ENCODE measurements around the gene C6orf89. TPM values are rescaled to one million over a fixed set of nuclear protein-coding genes. Genes with fewer than 3 reads are reported as not detected.
A peak's percentile ranks its signal among the peaks of the same experiment; 100 is the strongest.

C6orf89 gene
- total and polyA plus RNA-seq, 2 of the 8 experiments (the other 6 are each of a cell fraction or from before 2014, with no cell fraction given) = 4.6 to 12.3 TPM

DNA sequence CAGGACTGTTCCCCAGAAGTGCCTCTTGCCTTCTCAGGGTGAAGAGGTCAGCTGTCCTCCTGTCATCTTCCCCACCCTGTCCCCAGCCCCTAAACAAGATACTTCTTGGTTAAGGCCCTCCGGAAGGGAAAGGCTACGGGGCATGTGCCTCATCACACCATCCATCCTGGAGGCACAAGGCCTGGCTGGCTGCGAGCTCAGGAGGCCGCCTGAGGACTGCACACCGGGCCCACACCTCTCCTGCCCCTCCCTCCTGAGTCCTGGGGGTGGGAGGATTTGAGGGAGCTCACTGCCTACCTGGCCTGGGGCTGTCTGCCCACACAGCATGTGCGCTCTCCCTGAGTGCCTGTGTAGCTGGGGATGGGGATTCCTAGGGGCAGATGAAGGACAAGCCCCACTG is 78.6 kb downstream of the C6orf89 start:
- H3K18ac ChIP-seq (ENCODE audit: extremely low read depth, low read length) = no peak overlapping the region
- no peak for TF ChIP-seq GTF2F1 (IDR thresholded peaks at IDR 0.05; ENCODE audit: borderline replicate concordance, low read depth, low read length)
- TF ChIP-seq HDAC2 (IDR thresholded peaks at IDR 0.05; ENCODE audit: borderline replicate concordance in 1 of 2, low read depth in 2 of 2, low read length in 2 of 2) = no peak
- no peak for TF ChIP-seq ATF2 (IDR thresholded peaks at IDR 0.05; ENCODE audit: low read length)
- TF ChIP-seq EZH2 (IDR thresholded peaks at IDR 0.05; ENCODE audit: low read depth, low read length, severe bottlenecking) = no peak
- no peak for TF ChIP-seq CHD1 (IDR thresholded peaks at IDR 0.05; ENCODE audit: low read depth, low read length)
- no peak for TF ChIP-seq JUN (IDR thresholded peaks at IDR 0.05; ENCODE audit: low read depth, low read length)
- TF ChIP-seq RAD21 (IDR thresholded peaks at IDR 0.05 in 1 of 2, conservative IDR thresholded peaks at IDR 0.05 in 1 of 2; ENCODE audit: low read depth in 2 of 2, low read length in 2 of 2) = no peak
- TF ChIP-seq TAF7 (optimal IDR thresholded peaks at IDR 0.05; ENCODE audit: borderline replicate concordance, low read depth, low read length) = no peak
- TF ChIP-seq SP2 (IDR thresholded peaks at IDR 0.05; ENCODE audit: low read length) = no peak
- TF ChIP-seq CREB1 (IDR thresholded peaks at IDR 0.05) = no peak
- no peak for TF ChIP-seq POU5F1 (IDR thresholded peaks at IDR 0.05; ENCODE audit: low read depth, low read length)

More for the DNA sequence above, 78.6 kb downstream of the C6orf89 start:
- Histone ChIP-seq H4K20me1 (replicated peaks in 1 of 2; ENCODE audit: control insufficient read depth in 1 of 2, insufficient read depth in 2 of 2, low read length in 2 of 2) (peaks cover 0 to 4% of the 10 kb centered on the region in 2 experiments), H3K9me3 (ENCODE audit: insufficient read depth in 2 of 2, low read depth in 1 of 2, low read length in 1 of 2) (no peaks in the 10 kb centered on the region), H3K23ac (ENCODE audit: insufficient read length) (no peak overlapping the region), H3K9ac (replicated peaks in 1 of 4; ENCODE audit: extremely low read depth in 1 of 4, low read depth in 3 of 4, low read length in 3 of 4) (no peak overlapping the region), H2BK5ac (ENCODE audit: low read depth, low read length) (peak overlapping the region; percentile 44; the same call in 1 of the 2 replicates), H2AFZ (ENCODE audit: low read length) (no peak overlapping the region), H3K4me1 (replicated peaks in 1 of 4; ENCODE audit: control insufficient read depth in 3 of 4, insufficient read depth in 4 of 4, low read length in 3 of 4) (peaks cover 0 to 8% (median 5%) of the 10 kb centered on the region in 4 experiments; a peak in 5 of 7 replicates), H3K36me3 (ENCODE audit: control insufficient read depth in 2 of 4, insufficient read depth in 4 of 4, low read length in 3 of 4) (peaks cover 3 to 20% (median 16%) of the 10 kb centered on the region in 4 experiments; a peak in 7 of 8 replicates), H3K27ac (ENCODE audit: low read depth, low read length) (no peak overlapping the region), H2BK20ac (ENCODE audit: low read length) (no peak overlapping the region), H2BK15ac (ENCODE audit: low read length) (no peak overlapping the region; the same call in 1 of the 2 replicates), H2AK5ac (ENCODE audit: low read depth, low read length) (no peak overlapping the region), H3K4me3 (ENCODE audit: extremely low read depth in 1 of 4, insufficient read depth in 2 of 4, low read depth in 3 of 4, low read length in 4 of 4) (no peak overlapping the region), H4K91ac (replicated peaks; ENCODE audit: insufficient read length, low read length) (no peak overlapping the region), H3K23me2 (ENCODE audit: low read depth, low read length) (no peaks in the 10 kb centered on the region), H3K4me2 (ENCODE audit: insufficient read depth in 1 of 2, low read depth in 2 of 2, low read length in 2 of 2) (no peak overlapping the region), H3K14ac (ENCODE audit: insufficient read length) (no peak overlapping the region), H4K8ac (ENCODE audit: extremely low read depth, insufficient read depth, low read length) (no peak overlapping the region; the same call in 1 of the 2 replicates), H3K79me1 (ENCODE audit: low read depth, low read length) (no peaks in the 10 kb centered on the region), H2BK12ac (ENCODE audit: low read depth, low read length) (0 out of 2 replicates have a peak overlapping the region, but pooled peaks have one; percentile 27), H3K27me3 (replicated peaks in 1 of 4; ENCODE audit: control insufficient read depth in 3 of 4, extremely low read depth in 1 of 4, insufficient read depth in 3 of 4, low read length in 3 of 4) (no peaks in the 10 kb centered on the region), H2BK120ac (replicated peaks; ENCODE audit: low read depth, low read length) (no peak overlapping the region), H3K56ac (replicated peaks; ENCODE audit: insufficient read length, low read depth, low read length) (no peak overlapping the region), H4K5ac (ENCODE audit: insufficient read length, low read depth, low read length) (no peak overlapping the region), H3K79me2 (ENCODE audit: control insufficient read depth in 1 of 2, insufficient read depth in 2 of 2, low read length in 2 of 2) (no peaks in the 10 kb centered on the region), H3K4ac (replicated peaks; ENCODE audit: insufficient read length, low read depth, low read length) (no peak overlapping the region)
- ChIA-PET CTCF (ENCODE audit: partially characterized antibody) (interaction anchor here (0.8 to 3.1 kb wide), 10 partner anchors 12 to 205 kb away, joined by 3 to 12 read pairs (median 4); no protein-coding TSS in a partner anchor), POLR2A (ENCODE audit: partially characterized antibody) (interaction anchor here (2.3 kb wide), 1 partner anchor 22 kb away, joined by 8 read pairs; the partner anchor contains the start of gene MTCH1)
- WGBS, 2 experiments (ENCODE audit: extremely low coverage in 1 of 2, insufficient coverage in 1 of 2, insufficient read length in 1 of 2, insufficient replicate concordance in 2 of 2, low coverage in 1 of 2, low lambda C conversion rate in 2 of 2, missing lambda C conversion rate in 1 of 2) = 85% methylated on average over 5 of the region's 6 CpGs; no CpG with 5 or more reads in 1 of the 2 experiments
- no peak for FAIRE-seq
- no peak for DNase-seq (ENCODE audit: low read depth in 1 of 2, low spot score in 2 of 2)
